ENCODE data around the gene CFP.

DNA sequence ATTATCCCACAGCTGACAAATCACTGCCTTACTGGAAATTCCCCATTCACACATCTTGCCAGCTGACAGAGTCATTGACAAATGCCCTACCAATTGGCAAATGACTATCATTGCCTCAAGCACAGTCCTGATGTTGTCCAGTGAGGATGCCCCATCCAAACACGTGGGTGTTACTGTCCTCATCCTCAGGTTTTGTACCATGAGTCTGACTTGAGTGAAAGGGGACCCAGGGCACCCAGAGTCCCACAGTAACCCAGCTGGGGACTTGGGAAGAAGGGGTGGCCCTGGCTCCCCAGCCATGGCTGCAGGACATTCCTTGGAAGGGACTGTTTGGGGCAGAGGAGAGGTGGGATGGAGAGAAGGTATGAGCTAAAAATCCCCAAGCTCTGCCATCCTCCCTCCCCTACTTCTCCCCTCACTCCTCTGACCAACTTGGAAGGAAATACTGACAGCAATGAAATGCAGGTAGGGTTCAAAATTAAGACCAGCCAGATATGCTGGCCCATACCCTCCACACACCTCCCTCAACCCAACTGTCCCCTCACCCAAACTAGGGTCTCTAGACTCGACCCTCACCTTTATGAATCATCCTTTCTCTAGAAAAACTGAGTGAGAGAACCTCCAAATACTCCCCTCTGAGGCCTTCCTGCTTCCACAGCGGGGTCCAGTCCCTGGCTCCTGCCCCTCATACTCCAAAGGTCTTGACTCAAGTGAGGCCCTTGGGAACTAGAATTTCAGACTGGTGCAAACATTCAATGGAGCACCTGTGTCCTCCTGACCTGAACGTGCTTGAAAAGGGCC is 42.4 kb downstream of the CFP start:
- TF ChIP-seq, protein P1, sequence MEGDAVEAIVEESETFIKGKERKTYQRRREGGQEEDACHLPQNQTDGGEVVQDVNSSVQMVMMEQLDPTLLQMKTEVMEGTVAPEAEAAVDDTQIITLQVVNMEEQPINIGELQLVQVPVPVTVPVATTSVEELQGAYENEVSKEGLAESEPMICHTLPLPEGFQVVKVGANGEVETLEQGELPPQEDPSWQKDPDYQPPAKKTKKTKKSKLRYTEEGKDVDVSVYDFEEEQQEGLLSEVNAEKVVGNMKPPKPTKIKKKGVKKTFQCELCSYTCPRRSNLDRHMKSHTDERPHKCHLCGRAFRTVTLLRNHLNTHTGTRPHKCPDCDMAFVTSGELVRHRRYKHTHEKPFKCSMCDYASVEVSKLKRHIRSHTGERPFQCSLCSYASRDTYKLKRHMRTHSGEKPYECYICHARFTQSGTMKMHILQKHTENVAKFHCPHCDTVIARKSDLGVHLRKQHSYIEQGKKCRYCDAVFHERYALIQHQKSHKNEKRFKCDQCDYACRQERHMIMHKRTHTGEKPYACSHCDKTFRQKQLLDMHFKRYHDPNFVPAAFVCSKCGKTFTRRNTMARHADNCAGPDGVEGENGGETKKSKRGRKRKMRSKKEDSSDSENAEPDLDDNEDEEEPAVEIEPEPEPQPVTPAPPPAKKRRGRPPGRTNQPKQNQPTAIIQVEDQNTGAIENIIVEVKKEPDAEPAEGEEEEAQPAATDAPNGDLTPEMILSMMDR (IDR thresholded peaks at IDR 0.05) = no peak
- TF ChIP-seq POLR2A (IDR thresholded peaks at IDR 0.05) = no peak
